H9 (cell line): ENCODE measurements around the gene ARMC12. TPM values are rescaled to one million over a fixed set of nuclear protein-coding genes. Genes with fewer than 3 reads are reported as not detected.

Source experiments
- DNase-seq: peaks from one replicate; pipeline ENCODE4 v3.0.0-alpha.2; 2017
- H2AFZ ChIP-seq: one replicate; pipeline ENCODE4 v1.6.1; 2013; ENCODE audit warnings: mild to moderate bottlenecking, low read length, control low read depth, moderate library complexity
- H2AK5ac ChIP-seq: 2 replicates; pipeline ENCODE4 v1.6.1; 2013; ENCODE audit warnings: low read length, control low read depth, mixed read lengths; ENCODE audit not compliant: insufficient read length
- H2BK120ac ChIP-seq: one replicate; pipeline ENCODE4 v1.6.1; 2013; ENCODE audit warnings: low read depth, mild to moderate bottlenecking, low read length, control low read depth, inconsistent platforms; ENCODE audit not compliant: poor library complexity, severe bottlenecking
- H2BK12ac ChIP-seq: 2 replicates; pipeline ENCODE4 v1.6.1; 2013; ENCODE audit warnings: low read length, control low read depth, mixed read lengths, low read depth; ENCODE audit not compliant: insufficient read length
- H2BK15ac ChIP-seq: 2 replicates; pipeline ENCODE4 v1.6.1; 2013; ENCODE audit warnings: low read depth, low read length, control low read depth
- H2BK20ac ChIP-seq: one replicate; pipeline ENCODE4 v1.6.1; 2013; ENCODE audit warnings: low read depth, mild to moderate bottlenecking, low read length, control low read depth, inconsistent platforms; ENCODE audit not compliant: poor library complexity, severe bottlenecking
- H2BK5ac ChIP-seq: 2 replicates; pipeline ENCODE4 v1.6.1; 2013; ENCODE audit warnings: low read length, control low read depth, mixed read lengths; ENCODE audit not compliant: insufficient read length
- H3K14ac ChIP-seq: 2 replicates; pipeline ENCODE4 v1.6.1; 2013; ENCODE audit warnings: low read length, control low read depth; ENCODE audit not compliant: insufficient read depth
- H3K18ac ChIP-seq: 2 replicates; pipeline ENCODE4 v1.6.1; 2013; ENCODE audit warnings: low read depth, mild to moderate bottlenecking, mixed read lengths, low read length, control low read depth; ENCODE audit not compliant: insufficient read length
- H3K23ac ChIP-seq: 2 replicates; pipeline ENCODE4 v1.6.1; 2013; ENCODE audit warnings: low read length, control low read depth, mixed read lengths, low read depth; ENCODE audit not compliant: insufficient read length
- H3K23me2 ChIP-seq: 2 replicates; pipeline ENCODE4 v1.6.1; 2013; ENCODE audit warnings: low read depth, mild to moderate bottlenecking, mixed read lengths, low read length, control low read depth; ENCODE audit not compliant: insufficient read length, poor library complexity, severe bottlenecking
- H3K27ac ChIP-seq: 2 replicates; pipeline ENCODE4 v1.5.1; 2013; ENCODE audit warnings: low read length, control low read depth, mixed read lengths, low read depth; ENCODE audit not compliant: insufficient read length
- H3K27me3 ChIP-seq: 2 replicates; pipeline ENCODE4 v1.6.1; 2013; ENCODE audit warnings: low read length, control low read depth, inconsistent platforms; ENCODE audit not compliant: insufficient read depth
- H3K4ac ChIP-seq: 2 replicates; pipeline ENCODE4 v1.6.1; 2013; ENCODE audit warnings: low read depth, mild to moderate bottlenecking, control low read depth, inconsistent platforms, low read length, moderate library complexity
- H3K4me1 ChIP-seq: 2 replicates; pipeline ENCODE4 v1.6.1; 2013; ENCODE audit warnings: low read length, control low read depth, inconsistent platforms; ENCODE audit not compliant: insufficient read depth
- H3K4me2 ChIP-seq: 2 replicates; pipeline ENCODE4 v1.6.1; 2013; ENCODE audit warnings: low read length, control low read depth, mixed read lengths; ENCODE audit not compliant: insufficient read length, insufficient read depth
- H3K56ac ChIP-seq: 2 replicates; pipeline ENCODE4 v1.6.1; 2013; ENCODE audit warnings: low read depth, mild to moderate bottlenecking, mixed read lengths, low read length, control low read depth; ENCODE audit not compliant: insufficient read length
- H3K79me1 ChIP-seq: 2 replicates; pipeline ENCODE4 v1.6.1; 2013; ENCODE audit warnings: low read depth, mild to moderate bottlenecking, moderate library complexity, low read length, control low read depth, inconsistent platforms; ENCODE audit not compliant: insufficient read depth, poor library complexity, severe bottlenecking
- H3K79me2 ChIP-seq: 2 replicates; pipeline ENCODE4 v1.6.1; 2013; ENCODE audit warnings: low read length, control low read depth, inconsistent platforms; ENCODE audit not compliant: insufficient read depth
- H3K9ac ChIP-seq: 2 replicates; pipeline ENCODE4 v1.6.1; 2013; ENCODE audit warnings: low read length, control low read depth, mixed read lengths; ENCODE audit not compliant: insufficient read length; ENCODE audit errors: extremely low read depth
- H3K9me3 ChIP-seq: one replicate; pipeline ENCODE4 v1.6.1; 2013; ENCODE audit warnings: low read depth, low read length, inconsistent platforms; ENCODE audit not compliant: control insufficient read depth
- H3T11ph ChIP-seq: one replicate; pipeline ENCODE4 v1.6.1; 2013; ENCODE audit warnings: mild to moderate bottlenecking, low read length, control low read depth, inconsistent platforms
- H4K20me1 ChIP-seq: one replicate; pipeline ENCODE4 v1.6.1; 2013; ENCODE audit not compliant: control insufficient read depth, insufficient read length, insufficient read depth
- H4K5ac ChIP-seq: 2 replicates; pipeline ENCODE4 v1.6.1; 2013; ENCODE audit warnings: low read depth, mild to moderate bottlenecking, mixed read lengths, low read length, control low read depth; ENCODE audit not compliant: insufficient read length
- H4K8ac ChIP-seq: replicated peaks from 2 replicates; pipeline ENCODE4 v1.6.1; 2013; ENCODE audit warnings: low read length, control low read depth, mixed read lengths, low read depth; ENCODE audit not compliant: insufficient read length
- H4K91ac ChIP-seq: 2 replicates; pipeline ENCODE4 v1.6.1; 2013; ENCODE audit warnings: low read depth, mild to moderate bottlenecking, moderate library complexity, mixed read lengths, low read length, control low read depth; ENCODE audit not compliant: insufficient read length
- H3K27ac Mint-ChIP-seq, 3 experiments: 2 replicates in 2 of 3; 3 replicates in 1 of 3; pipeline ENCODE4 v1.8.0; 2020 to 2021; ENCODE audit warnings: mixed read lengths in 3 of 3, mild to moderate bottlenecking in 1 of 3, moderate library complexity in 1 of 3
- H3K27me3 Mint-ChIP-seq: 2 replicates; pipeline ENCODE4 v1.8.0; 2021; ENCODE audit warnings: low read depth, mild to moderate bottlenecking, moderate library complexity, mixed read lengths
- H3K36me3 Mint-ChIP-seq, 3 experiments: 2 replicates in 2 of 3; 3 replicates in 1 of 3; pipeline ENCODE4 v1.8.0; 2020 to 2021; ENCODE audit warnings: low read depth in 3 of 3, mixed read lengths in 3 of 3; ENCODE audit not compliant: insufficient read depth in 1 of 3
- H3K4me1 Mint-ChIP-seq, 2 experiments: 2 replicates each; pipeline ENCODE4 v1.8.0; 2020; ENCODE audit warnings: mixed read lengths in 2 of 2
- H3K4me3 Mint-ChIP-seq, 2 experiments: 2 replicates in 1 of 2; 3 replicates in 1 of 2; pipeline ENCODE4 v1.8.0; 2020 to 2021; ENCODE audit warnings: mild to moderate bottlenecking in 2 of 2, mixed read lengths in 2 of 2, moderate library complexity in 1 of 2
- H3K9me3 Mint-ChIP-seq, 2 experiments: 2 replicates in 1 of 2; 3 replicates in 1 of 2; pipeline ENCODE4 v1.8.0; 2020; ENCODE audit warnings: mild to moderate bottlenecking in 2 of 2, mixed read lengths in 2 of 2, moderate library complexity in 1 of 2
- CTCF ChIP-seq: fragments of 200-600 bp; sonication (generic); conservative IDR thresholded peaks from 3 replicates; pipeline ENCODE4 v1.8.0; 2021; ENCODE audit warnings: antibody characterized with exemption, mild to moderate bottlenecking
- WGBS: extraction: QIAGEN DNeasy Blood & Tissue Kit; methylation state at CpG from one replicate; pipeline ENCODE4 v1.1.7; 2013; ENCODE audit warnings: missing lambda C conversion rate, low lambda C conversion rate, mixed read lengths; ENCODE audit not compliant: insufficient read length; ENCODE audit errors: extremely low coverage; 5-methylcytosine and 5-hydroxymethylcytosine counted together
- total RNA-seq: library from RNA; stranded (reverse); gene quantifications from 2 replicates; pipeline ENCODE4 v1.2.1, GENCODE V29; 2021

ARMC12 gene
- total RNA-seq, 1 experiment from 2014 or later = 1.7 TPM

- Mint-ChIP-seq H3K4me1 (peaks cover 52 to 55% of the 10 kb centered on the region in 2 experiments), H3K36me3 (no peaks in the 10 kb centered on the region; a peak in 1 of 7 replicates), H3K9me3 (no peaks in the 10 kb centered on the region), H3K4me3 (peak overlapping the region; percentile 75 to 92), H3K27me3 (peaks cover 13% of the 10 kb centered on the region), H3K27ac (peak overlapping the region; percentile 96 to 97 (median 96))
- Histone ChIP-seq H2BK20ac (no peak overlapping the region), H3K18ac (peak overlapping the region; percentile 92), H3K79me2 (no peaks in the 10 kb centered on the region), H2BK15ac (no peak overlapping the region), H3K27ac (peak overlapping the region; percentile 59), H3K23ac (no peak overlapping the region), H2BK5ac (no peak overlapping the region), H2BK120ac (no peak overlapping the region), H3K4ac (no peak overlapping the region; the same call in 1 of the 2 replicates), H2AK5ac (no peak overlapping the region), H4K5ac (no peak overlapping the region), H3K23me2 (peaks cover 11% of the 10 kb centered on the region), H4K20me1 (no peaks in the 10 kb centered on the region), H3K4me2 (peak overlapping the region; percentile 92), H3K9me3 (no peaks in the 10 kb centered on the region), H3K14ac (peak overlapping the region; percentile 83), H4K8ac (no peak overlapping the region), H3K79me1 (no peaks in the 10 kb centered on the region), H3T11ph (no peak overlapping the region), H3K56ac (no peak overlapping the region), H2BK12ac (no peak overlapping the region), H2AFZ (no peak overlapping the region), H3K27me3 (no peaks in the 10 kb centered on the region), H4K91ac (no peak overlapping the region), H3K4me1 (peaks cover 12% of the 10 kb centered on the region), H3K9ac (peak overlapping the region; percentile 22)
- TF ChIP-seq CTCF = no peak; the same call in 2 of the 3 replicates
- no CpG with 5 or more reads among the region's 61 CpGs for WGBS
- DNase-seq = peak; percentile 94
Observed at GRCh38 chr6:35731736-35732532, 4.9 kb upstream of the ARMC12 start.
